CMK (cell line): ENCODE data around the gene CD300LF.

ENCODE experiments used
- DNase-seq: peaks from one replicate; pipeline ENCODE4 v3.0.0-alpha.2; 2010; ENCODE audit warnings: low read depth

CD300LF gene

DNA sequence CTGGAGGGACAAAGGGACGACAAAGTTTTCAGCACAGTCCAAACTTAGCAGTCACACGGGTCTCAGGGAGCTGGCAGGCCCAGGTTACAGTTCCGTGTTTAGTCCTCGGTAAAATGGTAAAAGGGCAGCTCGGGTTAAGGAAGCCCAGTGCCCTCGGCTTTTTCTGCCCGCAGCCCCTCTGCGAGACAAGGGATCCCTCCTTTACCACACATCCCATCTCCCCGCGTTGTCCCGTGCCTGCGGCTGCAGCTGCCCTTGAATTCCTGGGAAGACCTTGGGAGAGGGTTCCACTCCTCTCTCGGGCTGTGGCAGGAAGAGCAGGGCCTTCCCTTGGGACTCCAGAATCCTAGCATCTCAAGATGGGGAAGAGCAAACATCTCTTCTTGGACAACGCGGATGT, 17.1 kb upstream of the CD300LF start:
- no peak for DNase-seq

DNA sequence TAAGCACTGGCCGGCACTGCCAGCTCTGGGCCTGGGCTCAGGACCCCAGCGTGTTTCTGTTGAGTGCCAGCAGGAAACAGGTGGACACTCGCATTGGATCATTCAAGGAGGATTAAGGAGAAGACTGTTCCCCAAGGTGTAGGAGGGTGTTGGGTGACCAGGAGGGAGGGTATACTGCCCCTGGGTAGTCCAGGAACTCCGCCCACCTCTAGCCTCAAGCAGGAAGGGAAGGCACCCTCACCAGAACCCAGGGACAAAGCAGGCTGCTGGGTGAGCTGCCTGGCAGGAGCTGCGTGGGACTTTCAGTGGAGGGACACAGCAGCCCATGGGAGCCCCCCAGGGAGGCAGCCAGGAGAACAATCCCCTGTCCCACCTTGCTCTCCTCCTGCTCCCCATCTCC, 16.6 kb upstream of the CD300LF start:
- DNase-seq = no peak

DNA sequence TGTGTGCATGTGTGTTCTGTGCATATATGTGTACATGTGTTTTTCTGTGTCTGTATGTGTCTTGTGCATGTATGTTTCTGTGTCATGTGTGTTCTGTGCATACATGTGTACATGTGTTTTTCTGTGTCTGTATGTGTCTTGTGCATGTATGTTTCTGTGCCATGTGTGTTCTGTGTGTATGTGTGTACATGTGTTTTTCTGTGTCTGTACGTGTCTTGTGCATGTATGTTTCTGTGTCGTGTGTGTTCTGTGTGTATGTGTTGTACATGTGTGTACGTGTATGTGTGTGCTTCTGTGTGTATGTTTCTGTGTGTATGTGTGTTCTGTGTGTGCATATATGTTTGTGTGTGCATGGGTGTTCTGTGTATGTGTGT, 16.0 kb upstream of the CD300LF start:
- DNase-seq = no peak

DNA sequence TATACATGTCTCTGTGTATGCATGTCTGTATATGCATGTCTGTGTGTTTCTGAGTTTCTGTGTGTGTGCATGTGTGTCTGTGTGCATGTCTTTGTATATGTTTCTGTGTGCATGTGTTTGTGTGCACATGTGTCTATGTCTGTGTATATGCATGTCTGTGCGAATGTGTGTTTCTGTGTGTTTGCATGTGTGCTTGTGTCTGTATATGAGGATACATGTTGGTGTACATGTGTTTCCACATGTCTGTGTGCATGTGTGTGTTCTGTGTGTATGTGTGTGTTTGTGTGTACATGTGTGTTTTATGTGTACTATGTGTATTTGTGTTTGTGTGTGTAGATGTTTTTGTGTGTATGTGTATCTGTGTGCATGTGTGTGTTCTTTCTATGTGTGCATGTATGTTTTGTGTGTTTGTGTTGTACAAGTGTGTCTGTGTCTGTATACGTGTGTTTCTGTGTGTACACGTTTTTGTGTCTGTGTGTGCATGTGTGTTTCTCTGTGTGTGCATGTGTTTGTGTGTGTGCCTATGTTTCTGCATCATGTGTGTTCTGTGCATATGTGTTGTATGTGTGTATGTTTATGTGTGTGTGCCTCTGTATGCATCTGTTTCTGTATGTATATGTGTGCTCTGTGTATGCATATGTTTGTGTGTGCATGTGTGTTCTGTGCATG, 15.4 kb upstream of the CD300LF start:
- no peak for DNase-seq

DNA sequence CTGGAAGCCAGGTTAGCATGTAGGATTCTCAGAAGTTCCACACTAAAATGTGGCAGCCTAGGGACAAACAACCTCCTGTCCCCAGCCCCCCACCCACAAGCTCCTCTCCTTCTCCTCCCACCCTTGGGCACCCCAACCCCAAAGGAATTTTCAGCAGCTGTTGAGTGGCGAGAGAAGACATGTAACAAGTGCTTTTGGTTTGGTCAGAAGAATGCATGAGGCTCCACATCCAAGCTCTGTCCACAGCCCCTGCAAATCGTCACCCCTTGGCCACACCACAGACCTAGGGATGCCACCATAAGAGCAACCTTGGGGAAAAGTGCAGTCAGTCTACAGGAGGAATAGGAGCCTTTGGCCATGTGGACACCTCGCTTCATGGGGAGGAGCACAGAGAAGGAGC, 12.4 kb upstream of the CD300LF start:
- DNase-seq = no peak

DNA sequence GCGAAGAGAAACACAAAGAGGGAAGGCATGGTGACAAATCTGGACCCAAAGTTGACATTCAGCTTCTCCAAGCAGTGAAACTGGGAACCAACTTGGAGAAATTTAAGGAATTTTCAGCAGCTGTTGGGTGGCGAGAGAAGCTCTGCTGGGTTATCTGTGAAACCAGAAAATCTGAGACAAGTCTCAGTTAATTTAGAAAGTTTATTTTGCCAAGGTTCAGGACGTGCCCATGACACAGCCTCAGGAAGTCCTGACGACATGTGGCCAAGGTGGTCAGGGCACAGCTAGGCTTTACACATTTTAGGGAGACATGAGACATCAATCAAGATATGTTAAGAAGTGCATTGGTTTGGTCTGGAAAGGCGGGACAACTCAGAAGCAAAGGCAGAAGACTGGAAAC, 11.2 kb upstream of the CD300LF start:
- DNase-seq = no peak

DNA sequence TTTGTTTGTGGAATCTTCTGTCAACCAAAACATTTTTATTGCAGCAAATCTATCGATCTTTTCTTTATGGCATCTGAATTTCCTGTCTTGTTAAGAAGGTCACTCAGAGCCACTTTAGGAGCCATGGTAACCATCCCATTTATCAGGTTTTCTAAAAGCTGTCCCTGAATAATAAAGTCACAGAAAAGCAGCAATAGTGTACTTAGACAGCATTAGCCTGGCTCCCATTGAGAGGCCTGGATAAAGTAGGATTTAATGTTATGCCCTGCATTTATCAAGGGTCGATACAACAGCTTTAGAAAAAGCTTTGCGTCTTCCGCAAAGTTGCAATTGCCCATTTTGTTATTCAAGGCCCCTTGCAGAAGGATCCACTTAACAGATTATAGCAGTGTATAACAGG, 10.1 kb upstream of the CD300LF start:
- DNase-seq = no peak

DNA sequence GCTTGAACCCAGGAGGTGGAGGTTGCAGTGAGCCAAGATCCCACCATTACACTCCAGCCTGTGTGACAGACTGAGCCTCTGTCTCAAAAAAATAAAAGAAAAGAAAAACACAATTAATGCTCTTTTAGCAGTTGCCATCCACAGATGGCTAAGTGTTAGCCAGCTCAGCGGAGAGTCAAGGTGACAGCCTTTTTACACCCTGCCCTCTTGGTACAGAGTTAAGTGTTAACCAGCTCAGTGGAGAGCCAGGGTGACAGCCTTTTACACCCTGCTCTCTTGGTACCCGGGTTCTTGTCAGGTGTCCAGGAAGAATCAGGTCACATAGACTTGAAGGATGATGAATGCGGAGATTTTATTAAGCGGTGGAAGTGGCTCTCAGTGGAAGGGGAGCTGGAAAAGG, 7.8 kb upstream of the CD300LF start:
- no peak for DNase-seq

DNA sequence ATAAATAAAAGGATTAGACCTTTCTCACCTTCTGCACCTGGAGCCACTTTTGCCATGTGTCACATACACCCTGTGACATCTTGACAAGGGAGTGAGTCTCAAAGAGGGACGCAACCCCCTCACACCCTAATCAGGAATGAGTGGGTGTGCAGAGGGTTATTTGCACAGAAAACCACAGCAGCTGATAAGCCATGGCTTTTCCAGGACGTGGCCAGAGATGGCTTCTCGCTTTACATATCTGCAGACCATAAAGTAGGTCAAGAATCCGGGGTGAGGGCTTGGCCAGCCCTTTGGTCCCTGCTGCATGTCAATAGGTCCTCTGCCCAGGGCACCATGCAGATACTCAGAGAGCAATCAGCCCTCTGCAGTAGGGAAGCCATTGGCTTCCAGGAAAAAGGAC, 2.4 kb upstream of the CD300LF start:
- no peak for DNase-seq

DNA sequence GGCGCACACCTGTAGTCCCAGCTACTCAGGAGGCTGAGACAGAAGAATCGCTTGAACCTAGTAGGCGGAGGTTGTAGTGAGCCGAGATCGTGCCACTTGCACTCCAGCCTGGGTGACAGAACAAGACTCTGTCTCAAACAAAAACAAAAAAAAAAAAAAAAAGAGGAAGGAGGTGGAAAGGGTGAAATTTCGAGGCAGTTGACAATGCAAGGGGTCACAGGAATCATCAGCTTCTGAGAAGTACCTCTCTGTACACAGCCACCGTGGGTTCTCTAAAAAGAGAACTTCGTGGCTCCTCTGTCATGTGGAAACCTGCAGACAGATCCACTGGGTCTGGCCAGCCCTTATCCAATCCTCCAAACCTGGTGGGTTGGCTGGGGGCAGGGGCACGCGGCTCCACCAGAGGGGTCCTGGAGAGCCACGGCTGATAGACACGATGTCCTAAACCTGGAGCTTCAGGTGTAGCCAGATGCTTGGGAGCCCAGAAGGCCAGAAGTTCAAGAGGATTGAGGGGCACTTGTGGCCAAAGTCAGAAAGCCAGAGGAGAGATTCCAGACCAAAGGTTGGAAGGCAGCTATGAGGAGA, 540 bp upstream of the CD300LF start:
- DNase-seq = no peak

DNA sequence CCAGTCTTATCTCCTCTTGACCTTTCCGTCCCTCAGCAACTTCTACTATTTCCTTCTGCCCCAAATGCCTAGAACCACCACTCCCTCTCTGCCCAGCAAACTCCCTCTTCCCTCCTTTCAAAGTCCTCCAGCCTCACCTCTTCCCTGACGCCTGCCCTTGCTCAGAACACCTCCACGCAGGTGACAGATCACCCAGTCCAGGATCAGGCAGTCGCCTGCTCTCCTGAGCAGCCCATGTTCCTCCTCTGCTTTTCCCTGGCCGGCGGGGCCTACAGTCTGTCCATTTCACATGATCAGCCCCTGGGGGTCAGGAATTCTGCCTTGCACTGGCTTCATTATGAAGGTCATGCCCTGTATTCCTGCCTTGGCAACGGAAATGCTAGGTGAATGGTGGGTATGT, 422 bp downstream of the CD300LF start:
- no peak for DNase-seq

DNA sequence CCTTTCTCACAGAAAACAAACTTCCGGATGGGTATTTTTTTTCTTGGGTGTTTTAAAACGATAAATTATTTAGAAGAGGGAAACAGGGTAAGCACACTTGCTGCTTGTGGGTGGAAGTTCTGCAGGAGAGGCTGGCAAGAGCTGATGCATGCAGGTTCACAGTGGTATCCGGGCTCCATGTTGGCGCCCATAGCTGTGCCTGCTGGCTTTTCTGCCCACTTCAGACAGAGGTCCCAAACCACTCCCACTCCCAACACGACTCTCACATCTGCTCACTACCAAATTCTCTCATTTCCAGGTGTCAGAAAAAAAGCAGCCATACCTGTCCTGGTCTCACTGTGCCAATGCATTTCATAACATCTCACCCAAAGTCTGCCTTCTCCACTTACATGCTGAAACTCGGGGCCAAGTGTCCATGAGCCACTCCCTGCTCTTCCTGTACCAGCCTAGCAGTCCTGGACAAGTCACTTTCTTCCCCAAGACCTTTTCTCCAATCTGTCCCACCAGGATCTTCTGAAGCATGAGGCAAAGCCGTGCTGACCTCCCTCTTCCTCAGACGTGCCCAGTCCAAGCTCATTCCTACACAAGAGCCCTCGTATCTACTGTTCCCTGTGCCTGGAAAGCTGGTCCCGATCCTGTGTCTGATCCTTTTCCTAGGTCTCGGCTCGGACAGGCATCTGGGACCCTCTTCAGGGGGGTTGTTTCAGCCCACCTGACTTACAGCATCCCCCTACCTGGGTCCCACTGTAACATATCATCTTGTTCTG, 1.5 kb downstream of the CD300LF start:
- DNase-seq = no peak

DNA sequence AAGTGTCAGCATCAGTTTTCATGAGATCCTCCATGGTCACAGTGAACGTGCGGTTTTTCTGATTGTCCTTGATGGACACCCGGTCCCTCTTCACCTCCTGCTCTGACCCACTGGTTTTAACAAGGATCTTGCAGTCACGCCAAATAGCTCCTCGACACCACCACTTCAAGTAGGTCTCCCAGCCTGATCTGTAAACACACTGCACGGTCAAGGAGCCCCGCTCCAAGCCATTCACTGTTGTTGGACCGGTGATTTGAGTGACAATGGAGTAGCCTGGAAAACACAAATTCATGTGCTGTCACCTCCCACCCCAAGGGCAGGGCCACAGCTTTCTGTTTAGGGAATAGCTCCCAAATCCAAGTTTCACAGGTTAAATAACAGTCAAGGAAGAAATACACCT, 8.2 kb downstream of the CD300LF start:
- no peak for DNase-seq

DNA sequence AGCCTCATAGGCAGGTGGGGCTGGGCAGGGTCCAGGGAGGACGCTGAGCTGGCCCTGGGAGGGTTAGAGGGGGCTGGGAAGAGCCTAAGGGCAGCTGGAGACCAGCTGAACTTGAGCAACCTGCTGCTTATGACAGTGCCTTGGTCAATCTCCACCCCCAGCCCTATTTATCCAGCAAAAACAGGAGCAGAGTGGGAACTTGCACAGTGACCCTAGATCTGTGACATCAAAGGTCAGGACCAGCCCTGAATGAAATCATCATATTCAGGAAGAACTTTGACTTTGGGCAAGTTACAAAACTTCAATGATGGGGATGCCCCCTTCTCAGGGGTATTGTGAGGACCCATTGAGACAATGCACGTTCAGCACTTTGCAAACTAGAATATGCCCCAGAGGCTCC, 9.4 kb downstream of the CD300LF start:
- no peak for DNase-seq

DNA sequence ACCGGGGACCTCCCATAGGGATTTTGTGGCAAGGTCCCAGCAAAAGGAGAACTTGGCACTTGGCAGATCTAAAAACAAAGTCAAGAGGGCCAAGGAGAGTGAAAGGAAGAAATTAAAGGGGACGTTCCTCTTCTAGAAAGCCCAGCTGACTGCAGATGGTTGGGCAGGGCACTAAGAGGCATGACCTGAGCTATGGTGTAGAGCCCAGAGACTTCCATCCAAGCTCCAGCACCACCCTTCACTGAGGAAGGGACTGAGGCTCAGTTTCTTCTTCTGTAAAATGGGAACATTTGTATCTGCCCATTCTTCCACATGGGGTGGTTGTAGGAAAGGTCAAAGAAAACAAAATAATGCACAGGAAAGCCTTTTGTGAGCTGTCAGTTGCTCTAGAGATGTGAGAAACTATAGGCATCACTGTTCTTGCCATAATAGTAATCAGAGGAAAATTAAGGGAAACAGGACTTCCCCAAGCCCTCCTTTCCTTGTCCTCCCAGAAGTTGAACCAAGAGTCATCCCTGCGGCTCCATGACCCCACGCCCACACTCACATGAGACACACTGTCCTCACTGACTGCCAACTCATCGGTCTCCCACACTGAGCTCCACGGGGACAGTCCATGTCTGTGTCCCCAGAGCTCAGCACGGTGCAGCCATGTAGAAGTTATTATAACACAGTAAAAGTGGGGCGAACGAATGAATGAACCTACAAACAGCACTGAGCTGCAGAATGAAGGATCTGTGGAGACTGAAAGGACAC, 10.4 kb downstream of the CD300LF start:
- DNase-seq = no peak

DNA sequence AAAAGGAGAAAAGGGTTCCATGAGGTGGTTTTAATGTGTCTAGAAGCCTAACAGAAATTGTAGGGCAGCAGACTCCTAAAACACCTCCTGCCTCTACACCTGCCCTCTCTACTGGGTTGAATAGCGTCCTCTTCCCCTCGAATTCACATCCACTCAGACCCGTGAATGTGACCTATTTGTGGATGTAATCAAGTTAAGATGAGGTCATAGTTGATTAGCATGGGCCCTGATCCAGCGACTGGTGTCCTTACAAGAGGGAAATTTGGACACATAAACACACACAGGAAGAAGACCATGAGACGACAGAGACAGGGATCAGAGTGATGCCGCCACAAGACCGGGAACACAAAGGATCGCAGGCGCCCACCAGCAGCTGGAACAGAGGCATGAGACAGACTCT, 13.5 kb downstream of the CD300LF start:
- DNase-seq = no peak

DNA sequence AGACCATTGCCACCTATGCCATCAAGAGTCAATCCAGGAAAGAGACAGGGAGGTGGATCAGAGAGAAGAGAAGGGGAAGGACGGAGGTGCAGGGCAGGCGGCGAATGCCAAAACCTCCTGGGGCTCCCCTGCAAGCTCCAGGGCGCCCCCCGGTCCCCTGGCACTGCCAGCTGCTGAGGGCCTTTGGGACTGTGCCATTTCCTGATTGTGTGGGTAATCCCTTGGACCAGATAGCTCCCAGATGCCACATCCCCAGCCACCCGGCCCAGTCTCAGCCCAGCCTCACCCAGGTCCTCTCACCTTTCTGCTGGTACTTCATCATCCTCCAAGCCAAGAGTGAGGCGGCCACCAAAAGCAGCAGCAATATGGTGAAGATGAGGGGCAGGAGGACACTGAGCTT, 14.7 kb downstream of the CD300LF start:
- DNase-seq = no peak

DNA sequence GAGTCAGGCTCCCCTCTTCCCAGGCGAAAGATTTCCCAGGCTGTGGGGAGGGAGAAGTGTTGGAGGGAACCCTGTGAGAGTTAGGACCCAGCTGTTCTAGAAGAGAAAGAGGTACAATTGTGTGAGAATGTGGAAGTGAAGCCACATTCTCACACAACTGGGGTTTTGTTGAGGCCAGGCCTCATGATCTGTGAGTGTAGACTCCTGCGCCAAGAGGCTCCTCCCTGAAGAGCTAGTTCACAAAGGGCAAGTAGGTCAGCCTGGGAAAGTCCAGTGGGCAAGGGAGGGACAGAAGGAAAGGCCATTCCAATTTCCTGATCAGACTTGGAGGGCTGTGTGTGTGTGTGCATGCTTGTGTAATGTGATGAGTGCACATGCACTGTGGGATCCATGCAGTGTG, 15.2 kb downstream of the CD300LF start:
- DNase-seq = no peak

DNA sequence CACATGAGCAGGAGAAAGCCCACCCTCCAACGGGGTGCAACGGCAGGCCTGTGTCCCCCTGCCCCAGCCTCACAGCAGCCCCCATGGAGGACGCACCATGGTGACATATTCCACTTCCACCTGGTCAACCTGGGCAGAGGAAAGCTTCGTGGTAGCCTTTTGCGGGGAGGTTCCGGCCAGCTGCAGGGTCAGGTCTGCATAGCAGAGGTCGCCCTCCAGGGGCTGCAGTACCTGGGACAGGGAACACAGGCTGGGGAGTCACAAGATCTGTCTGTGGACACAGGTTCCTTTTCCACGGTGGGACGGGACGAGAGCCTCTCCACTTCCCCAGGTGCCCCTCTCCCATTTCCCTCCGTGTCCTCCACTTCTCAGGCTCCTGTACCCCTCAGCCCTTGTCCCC, 17.1 kb downstream of the CD300LF start:
- no peak for DNase-seq

DNA sequence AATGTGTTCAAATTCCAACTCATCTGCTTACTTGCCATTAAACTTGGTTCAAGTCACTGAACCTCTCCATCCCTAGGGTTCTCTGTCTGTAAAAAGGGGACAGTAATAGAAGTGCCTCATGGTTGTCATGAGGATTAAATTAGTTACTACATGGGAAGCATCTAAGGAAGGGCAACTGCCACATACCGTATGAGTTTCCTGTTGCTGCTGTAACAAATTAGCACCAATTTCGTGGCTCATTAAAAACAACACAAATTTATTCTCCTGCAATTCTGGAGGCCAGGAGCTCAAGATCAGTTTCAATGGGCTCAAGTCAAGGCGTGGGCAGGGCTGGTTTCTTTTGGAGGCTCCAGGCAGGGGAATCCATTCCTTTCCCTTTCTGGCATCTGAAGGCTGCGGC, 18.6 kb downstream of the CD300LF start:
- no peak for DNase-seq

DNA sequence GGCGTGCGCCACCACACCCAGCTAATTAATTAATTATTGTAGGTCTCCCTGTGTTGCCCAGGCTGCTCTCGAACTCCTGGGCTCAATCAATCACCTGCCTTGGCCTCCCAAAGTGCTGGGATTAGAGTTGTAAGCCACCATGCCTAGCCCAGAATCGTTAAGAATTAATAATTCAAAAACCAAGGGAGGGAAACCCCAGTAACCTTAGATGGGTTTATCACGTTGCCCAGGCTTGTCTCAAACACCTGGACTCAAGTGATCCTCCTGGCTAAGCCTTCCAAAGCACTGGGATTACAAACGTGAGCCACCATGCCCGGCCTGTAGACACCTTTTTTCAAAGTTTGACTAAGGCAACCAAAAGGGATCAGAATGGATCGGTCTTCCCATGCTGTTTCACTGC, 21.6 kb downstream of the CD300LF start:
- no peak for DNase-seq

DNA sequence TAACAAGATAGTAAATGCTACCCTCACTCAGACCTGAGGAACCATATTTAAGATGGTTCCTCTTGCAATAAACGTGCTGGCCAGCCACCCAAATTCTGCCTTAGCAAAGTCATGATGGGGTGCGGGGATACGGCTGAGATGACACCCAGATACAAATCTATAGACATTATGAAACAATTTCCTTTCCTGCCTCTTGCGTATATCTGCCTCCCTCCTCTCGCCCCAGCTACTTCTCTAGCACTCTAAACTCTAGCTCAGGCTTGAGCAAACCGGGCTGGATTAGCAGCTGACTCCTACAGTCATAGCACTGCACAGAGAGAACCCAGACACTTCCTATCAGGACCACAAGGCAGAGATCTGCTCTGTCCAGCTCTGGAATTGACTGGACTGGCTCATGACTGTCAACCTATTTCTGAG, 22.3 kb downstream of the CD300LF start:
- DNase-seq = no peak

DNA sequence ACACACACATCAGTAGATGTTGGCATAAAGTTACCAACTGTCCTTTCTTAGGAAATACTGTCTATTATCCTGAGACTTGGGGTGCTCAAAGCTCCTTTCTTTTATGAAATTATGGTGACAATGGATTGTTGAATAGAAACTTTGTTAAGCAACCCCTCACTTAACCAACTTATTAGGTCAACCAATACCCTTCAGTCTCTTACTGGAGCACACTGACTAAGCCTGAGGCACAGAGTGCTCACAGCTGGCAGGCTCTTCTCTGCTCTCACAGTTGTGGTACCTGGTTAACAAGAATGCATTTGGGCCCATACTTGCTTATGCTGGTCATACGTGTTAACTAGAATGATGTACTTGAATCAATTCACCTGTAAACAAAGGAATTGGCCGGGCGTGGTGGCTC, 24.8 kb downstream of the CD300LF start:
- DNase-seq = no peak
